GM23338 (cell line): ENCODE measurements around the gene TTC8. TPM values are rescaled to one million over a fixed set of nuclear protein-coding genes. Genes with fewer than 3 reads are reported as not detected.

ENCODE experiments used
- ATAC-seq: fragments of 200-7000 bp; cut with Tn5 transposase; 3 replicates; pipeline ENCODE4 v1.9.1; 2020
- DNase-seq: peaks from one replicate; pipeline ENCODE4 v3.0.0-alpha.2; 2015; ENCODE audit warnings: low spot score
- H2AFZ ChIP-seq: fragments of 200-600 bp; sonication (generic); 2 replicates; pipeline ENCODE4 v1.8.0; 2016; ENCODE audit warnings: antibody characterized with exemption, mild to moderate bottlenecking, moderate library complexity
- H3F3A ChIP-seq: fragments of 200-600 bp; sonication (generic); replicated peaks from 2 replicates; pipeline ENCODE4 v1.8.0; 2017; ENCODE audit warnings: antibody characterized with exemption, mixed run types, low read depth
- H3K27ac ChIP-seq: fragments of 200-600 bp; sonication (generic); 2 replicates; pipeline ENCODE4 v1.6.1; 2016; ENCODE audit warnings: low read depth
- H3K27me3 ChIP-seq: fragments of 200-600 bp; sonication (generic); 2 replicates; pipeline ENCODE4 v1.8.0; 2016; ENCODE audit warnings: mild to moderate bottlenecking, mixed run types, moderate library complexity; ENCODE audit not compliant: insufficient read depth
- H3K36me3 ChIP-seq: fragments of 200-600 bp; sonication (generic); 2 replicates; pipeline ENCODE4 v1.8.0; 2016; ENCODE audit warnings: mild to moderate bottlenecking; ENCODE audit not compliant: insufficient read depth
- H3K4me1 ChIP-seq: fragments of 200-600 bp; sonication (generic); 2 replicates; pipeline ENCODE4 v1.8.0; 2016; ENCODE audit warnings: mild to moderate bottlenecking, moderate library complexity; ENCODE audit not compliant: insufficient read depth
- H3K4me2 ChIP-seq: fragments of 200-600 bp; sonication (generic); 2 replicates; pipeline ENCODE4 v1.7.1; 2017; ENCODE audit warnings: mixed run types
- H3K4me3 ChIP-seq: fragments of 200-600 bp; sonication (generic); 2 replicates; pipeline ENCODE4 v1.6.1; 2016; ENCODE audit warnings: mixed run types
- H3K79me2 ChIP-seq: fragments of 200-600 bp; sonication (generic); replicated peaks from 2 replicates; pipeline ENCODE4 v1.8.0; 2017; ENCODE audit warnings: mild to moderate bottlenecking; ENCODE audit not compliant: insufficient read depth
- H3K9me2 ChIP-seq: fragments of 200-600 bp; sonication (generic); 2 replicates; pipeline ENCODE4 v1.8.0; 2017; ENCODE audit not compliant: insufficient read depth
- H4K20me1 ChIP-seq: fragments of 200-600 bp; sonication (generic); replicated peaks from 2 replicates; pipeline ENCODE4 v1.8.0; 2017; ENCODE audit warnings: mild to moderate bottlenecking; ENCODE audit not compliant: insufficient read depth
- H3K27ac Mint-ChIP-seq: 2 replicates; pipeline ENCODE4 v1.8.0; 2020; ENCODE audit warnings: inconsistent platforms, mild to moderate bottlenecking, moderate library complexity, mixed read lengths
- H3K27me3 Mint-ChIP-seq: 3 replicates; pipeline ENCODE4 v1.8.0; 2022; ENCODE audit warnings: low read depth, mild to moderate bottlenecking, moderate library complexity, mixed read lengths, inconsistent platforms; ENCODE audit not compliant: insufficient read depth, poor library complexity
- H3K36me3 Mint-ChIP-seq: 3 replicates; pipeline ENCODE4 v1.8.0; 2021; ENCODE audit warnings: low read depth, mild to moderate bottlenecking, inconsistent platforms, moderate library complexity, mixed read lengths
- H3K4me1 Mint-ChIP-seq: 3 replicates; pipeline ENCODE4 v1.8.0; 2020; ENCODE audit warnings: mild to moderate bottlenecking, inconsistent platforms, mixed read lengths
- H3K4me3 Mint-ChIP-seq: 3 replicates; pipeline ENCODE4 v1.8.0; 2021; ENCODE audit warnings: moderate library complexity, mild to moderate bottlenecking, inconsistent platforms, mixed read lengths
- H3K9me3 Mint-ChIP-seq: 3 replicates; pipeline ENCODE4 v1.8.0; 2020; ENCODE audit warnings: moderate library complexity, mild to moderate bottlenecking, inconsistent platforms, mixed read lengths
- CREB1 ChIP-seq: fragments of 250-450 bp; sonication (Bioruptor Pico); IDR thresholded peaks from 2 replicates; pipeline ENCODE4 v1.5.0; 2020; ENCODE audit warnings: low read depth, mild to moderate bottlenecking, moderate library complexity
- POLR2AphosphoS5 ChIP-seq: IDR thresholded peaks from 2 replicates; pipeline ENCODE4 v1.6.1; 2016; ENCODE audit warnings: antibody characterized with exemption, low read depth
- polyA plus RNA-seq: library from polyadenylated mRNA; unstranded; fragments of >200 nt; fragmentation: Nextera tagmentation; extraction: Ambion mirVana; gene quantifications from 2 replicates; pipeline ENCODE4 v1.2.1, GENCODE V29; 2016
- total RNA-seq: library from RNA; depleted of rRNA; stranded (reverse); fragments of >200 nt; shearing (Covaris generic); gene quantifications from 2 replicates; pipeline ENCODE4 v1.2.3, GENCODE V29; 2014
- TF ChIP-seq, protein P1 (sequence below), 2 experiments: fragments of 200-600 bp in 1 of 2; sonication (generic) in 1 of 2; conservative IDR thresholded peaks; 2 replicates each; pipeline versions ENCODE4 v1.5.1 to v1.6.1; 2016 to 2017; ENCODE audit warnings: antibody characterized with exemption in 2 of 2, low read depth in 2 of 2, mild to moderate bottlenecking in 2 of 2, moderate library complexity in 1 of 2
- TF ChIP-seq, protein P2 (sequence below): IDR thresholded peaks from 2 replicates; pipeline ENCODE4 v1.6.1; 2016; ENCODE audit warnings: antibody characterized with exemption
- TF ChIP-seq, protein P3 (sequence below): fragments of 250-450 bp; sonication (Bioruptor Pico); IDR thresholded peaks from 2 replicates; pipeline ENCODE4 v1.5.0; 2020; ENCODE audit warnings: mild to moderate bottlenecking, moderate library complexity

The TTC8 gene
- total and polyA plus RNA-seq, 2 experiments from 2014 or later = 7.5 to 10.5 TPM

DNA sequence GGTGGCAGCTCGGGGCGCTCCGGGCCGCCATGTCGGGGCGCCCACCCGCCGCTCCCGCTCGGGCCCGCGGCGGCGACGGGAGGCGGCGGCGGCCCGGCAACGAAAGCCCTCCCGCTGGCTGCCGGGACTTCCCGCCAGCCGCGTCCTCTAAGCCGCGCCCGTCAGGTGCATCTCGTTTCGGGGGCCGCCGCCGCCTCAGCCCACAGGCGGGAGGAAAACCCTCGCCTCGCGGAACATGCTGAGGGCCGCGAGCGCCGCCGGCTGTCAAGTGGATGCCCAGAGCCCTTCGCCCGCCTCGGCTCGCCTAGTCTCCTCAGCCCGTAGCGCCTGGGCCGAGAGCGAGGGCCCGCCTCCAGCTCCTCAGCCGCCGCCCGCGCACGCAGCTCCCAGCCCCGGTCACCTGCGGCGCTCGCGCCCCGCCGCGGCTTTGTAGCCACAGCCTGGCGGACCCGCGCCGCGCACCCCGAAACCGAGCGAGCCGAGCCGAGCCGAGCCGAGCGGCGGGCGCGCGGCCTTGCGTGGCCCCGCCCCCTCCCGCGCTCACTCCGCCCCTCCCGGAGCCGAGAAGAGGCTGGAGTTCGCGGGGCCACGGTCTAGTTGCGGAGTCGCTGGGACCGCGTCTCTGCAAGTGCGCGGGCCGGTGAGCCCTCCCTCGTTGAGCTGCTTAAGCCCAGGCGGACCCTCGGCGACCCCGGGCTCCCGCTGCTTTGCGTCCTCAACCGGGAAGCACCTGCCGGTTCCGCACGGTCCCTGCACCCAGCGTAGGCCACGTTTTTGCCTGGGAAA lies 31.8 kb upstream of the TTC8 start, which contains the start of gene EML5:
Gene EML5, minus strand, starts transcription at position 481 of the 786 bp plus-strand sequence. Its CDS starts 450 bp downstream, at position 31.
- peaks cover 53% of the 10 kb centered on the region for H3K27me3 ChIP-seq
- TF ChIP-seq POLR2AphosphoS5 = peak; percentile 59
- no peak for TF ChIP-seq CREB1 (CRISPR knock-in tag)
- TF ChIP-seq, protein P1, sequence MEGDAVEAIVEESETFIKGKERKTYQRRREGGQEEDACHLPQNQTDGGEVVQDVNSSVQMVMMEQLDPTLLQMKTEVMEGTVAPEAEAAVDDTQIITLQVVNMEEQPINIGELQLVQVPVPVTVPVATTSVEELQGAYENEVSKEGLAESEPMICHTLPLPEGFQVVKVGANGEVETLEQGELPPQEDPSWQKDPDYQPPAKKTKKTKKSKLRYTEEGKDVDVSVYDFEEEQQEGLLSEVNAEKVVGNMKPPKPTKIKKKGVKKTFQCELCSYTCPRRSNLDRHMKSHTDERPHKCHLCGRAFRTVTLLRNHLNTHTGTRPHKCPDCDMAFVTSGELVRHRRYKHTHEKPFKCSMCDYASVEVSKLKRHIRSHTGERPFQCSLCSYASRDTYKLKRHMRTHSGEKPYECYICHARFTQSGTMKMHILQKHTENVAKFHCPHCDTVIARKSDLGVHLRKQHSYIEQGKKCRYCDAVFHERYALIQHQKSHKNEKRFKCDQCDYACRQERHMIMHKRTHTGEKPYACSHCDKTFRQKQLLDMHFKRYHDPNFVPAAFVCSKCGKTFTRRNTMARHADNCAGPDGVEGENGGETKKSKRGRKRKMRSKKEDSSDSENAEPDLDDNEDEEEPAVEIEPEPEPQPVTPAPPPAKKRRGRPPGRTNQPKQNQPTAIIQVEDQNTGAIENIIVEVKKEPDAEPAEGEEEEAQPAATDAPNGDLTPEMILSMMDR (conservative IDR thresholded peaks at IDR 0.05; ENCODE audit: low read depth in 2 of 2) = peak in 1 of 2 experiments; percentile 7; a peak in 2 of 4 replicates
- TF ChIP-seq, protein P2, sequence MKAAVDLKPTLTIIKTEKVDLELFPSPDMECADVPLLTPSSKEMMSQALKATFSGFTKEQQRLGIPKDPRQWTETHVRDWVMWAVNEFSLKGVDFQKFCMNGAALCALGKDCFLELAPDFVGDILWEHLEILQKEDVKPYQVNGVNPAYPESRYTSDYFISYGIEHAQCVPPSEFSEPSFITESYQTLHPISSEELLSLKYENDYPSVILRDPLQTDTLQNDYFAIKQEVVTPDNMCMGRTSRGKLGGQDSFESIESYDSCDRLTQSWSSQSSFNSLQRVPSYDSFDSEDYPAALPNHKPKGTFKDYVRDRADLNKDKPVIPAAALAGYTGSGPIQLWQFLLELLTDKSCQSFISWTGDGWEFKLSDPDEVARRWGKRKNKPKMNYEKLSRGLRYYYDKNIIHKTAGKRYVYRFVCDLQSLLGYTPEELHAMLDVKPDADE = no peak
- TF ChIP-seq, protein P3, sequence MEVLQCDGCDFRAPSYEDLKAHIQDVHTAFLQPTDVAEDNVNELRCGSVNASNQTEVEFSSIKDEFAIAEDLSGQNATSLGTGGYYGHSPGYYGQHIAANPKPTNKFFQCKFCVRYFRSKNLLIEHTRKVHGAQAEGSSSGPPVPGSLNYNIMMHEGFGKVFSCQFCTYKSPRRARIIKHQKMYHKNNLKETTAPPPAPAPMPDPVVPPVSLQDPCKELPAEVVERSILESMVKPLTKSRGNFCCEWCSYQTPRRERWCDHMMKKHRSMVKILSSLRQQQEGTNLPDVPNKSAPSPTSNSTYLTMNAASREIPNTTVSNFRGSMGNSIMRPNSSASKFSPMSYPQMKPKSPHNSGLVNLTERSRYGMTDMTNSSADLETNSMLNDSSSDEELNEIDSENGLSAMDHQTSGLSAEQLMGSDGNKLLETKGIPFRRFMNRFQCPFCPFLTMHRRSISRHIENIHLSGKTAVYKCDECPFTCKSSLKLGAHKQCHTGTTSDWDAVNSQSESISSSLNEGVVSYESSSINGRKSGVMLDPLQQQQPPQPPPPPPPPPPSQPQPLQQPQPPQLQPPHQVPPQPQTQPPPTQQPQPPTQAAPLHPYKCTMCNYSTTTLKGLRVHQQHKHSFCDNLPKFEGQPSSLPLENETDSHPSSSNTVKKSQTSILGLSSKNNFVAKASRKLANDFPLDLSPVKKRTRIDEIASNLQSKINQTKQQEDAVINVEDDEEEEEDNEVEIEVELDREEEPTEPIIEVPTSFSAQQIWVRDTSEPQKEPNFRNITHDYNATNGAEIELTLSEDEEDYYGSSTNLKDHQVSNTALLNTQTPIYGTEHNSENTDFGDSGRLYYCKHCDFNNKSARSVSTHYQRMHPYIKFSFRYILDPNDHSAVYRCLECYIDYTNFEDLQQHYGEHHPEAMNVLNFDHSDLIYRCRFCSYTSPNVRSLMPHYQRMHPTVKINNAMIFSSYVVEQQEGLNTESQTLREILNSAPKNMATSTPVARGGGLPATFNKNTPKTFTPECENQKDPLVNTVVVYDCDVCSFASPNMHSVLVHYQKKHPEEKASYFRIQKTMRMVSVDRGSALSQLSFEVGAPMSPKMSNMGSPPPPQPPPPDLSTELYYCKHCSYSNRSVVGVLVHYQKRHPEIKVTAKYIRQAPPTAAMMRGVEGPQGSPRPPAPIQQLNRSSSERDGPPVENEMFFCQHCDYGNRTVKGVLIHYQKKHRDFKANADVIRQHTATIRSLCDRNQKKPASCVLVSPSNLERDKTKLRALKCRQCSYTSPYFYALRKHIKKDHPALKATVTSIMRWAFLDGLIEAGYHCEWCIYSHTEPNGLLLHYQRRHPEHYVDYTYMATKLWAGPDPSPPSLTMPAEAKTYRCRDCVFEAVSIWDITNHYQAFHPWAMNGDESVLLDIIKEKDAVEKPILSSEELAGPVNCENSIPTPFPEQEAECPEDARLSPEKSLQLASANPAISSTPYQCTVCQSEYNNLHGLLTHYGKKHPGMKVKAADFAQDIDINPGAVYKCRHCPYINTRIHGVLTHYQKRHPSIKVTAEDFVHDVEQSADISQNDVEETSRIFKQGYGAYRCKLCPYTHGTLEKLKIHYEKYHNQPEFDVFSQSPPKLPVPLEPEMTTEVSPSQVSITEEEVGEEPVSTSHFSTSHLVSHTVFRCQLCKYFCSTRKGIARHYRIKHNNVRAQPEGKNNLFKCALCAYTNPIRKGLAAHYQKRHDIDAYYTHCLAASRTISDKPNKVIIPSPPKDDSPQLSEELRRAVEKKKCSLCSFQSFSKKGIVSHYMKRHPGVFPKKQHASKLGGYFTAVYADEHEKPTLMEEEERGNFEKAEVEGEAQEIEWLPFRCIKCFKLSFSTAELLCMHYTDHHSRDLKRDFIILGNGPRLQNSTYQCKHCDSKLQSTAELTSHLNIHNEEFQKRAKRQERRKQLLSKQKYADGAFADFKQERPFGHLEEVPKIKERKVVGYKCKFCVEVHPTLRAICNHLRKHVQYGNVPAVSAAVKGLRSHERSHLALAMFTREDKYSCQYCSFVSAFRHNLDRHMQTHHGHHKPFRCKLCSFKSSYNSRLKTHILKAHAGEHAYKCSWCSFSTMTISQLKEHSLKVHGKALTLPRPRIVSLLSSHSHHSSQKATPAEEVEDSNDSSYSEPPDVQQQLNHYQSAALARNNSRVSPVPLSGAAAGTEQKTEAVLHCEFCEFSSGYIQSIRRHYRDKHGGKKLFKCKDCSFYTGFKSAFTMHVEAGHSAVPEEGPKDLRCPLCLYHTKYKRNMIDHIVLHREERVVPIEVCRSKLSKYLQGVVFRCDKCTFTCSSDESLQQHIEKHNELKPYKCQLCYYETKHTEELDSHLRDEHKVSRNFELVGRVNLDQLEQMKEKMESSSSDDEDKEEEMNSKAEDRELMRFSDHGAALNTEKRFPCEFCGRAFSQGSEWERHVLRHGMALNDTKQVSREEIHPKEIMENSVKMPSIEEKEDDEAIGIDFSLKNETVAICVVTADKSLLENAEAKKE (CRISPR knock-in tag) = no peak
- H3K27me3 Mint-ChIP-seq = peaks cover 29% of the 10 kb centered on the region

More for the DNA sequence above, 31.8 kb upstream of the TTC8 start, which contains the start of gene EML5:
- Mint-ChIP-seq H3K27ac (no peak within 1 kb of the TSS), H3K9me3 (no peaks in the 10 kb centered on the region; the same call in 2 of the 3 replicates), H3K4me3 (peak within 1 kb of the TSS; percentile 83), H3K36me3 (no peaks in the 10 kb centered on the region), H3K4me1 (no peaks in the 10 kb centered on the region)
- ATAC-seq (peak; percentile 93), DNase-seq (peak; percentile 86)
- Histone ChIP-seq H3F3A (no peaks in the 10 kb centered on the region), H3K27ac (no peak within 1 kb of the TSS), H3K9me2 (no peaks in the 10 kb centered on the region), H3K36me3 (no peaks in the 10 kb centered on the region), H3K4me2 (peak within 1 kb of the TSS; percentile 80), H4K20me1 (no peaks in the 10 kb centered on the region), H2AFZ (peak within 1 kb of the TSS; percentile 99), H3K4me1 (peaks cover 4% of the 10 kb centered on the region; the same call in 1 of the 2 replicates), H3K4me3 (peak within 1 kb of the TSS; percentile 73), H3K79me2 (no peaks in the 10 kb centered on the region)
